Mesothelial cell of epicardium (in vitro differentiated cells): Measurements from ENCODE around the gene KANK3. TPM values are rescaled to one million over a fixed set of nuclear protein-coding genes. Genes with fewer than 3 reads are reported as not detected.

ENCODE experiments used
- DNase-seq, 2 experiments: peaks; one replicate each; pipeline ENCODE4 v3.0.0; 2021; ENCODE audit warnings: low spot score in 2 of 2; ENCODE audit not compliant: unreplicated experiment in 2 of 2
- H3K27ac Mint-ChIP-seq: 2 replicates; pipeline ENCODE4 v1.8.0; 2021; ENCODE audit warnings: mixed read lengths
- H3K27me3 Mint-ChIP-seq: 2 replicates; pipeline ENCODE4 v1.8.0; 2021; ENCODE audit warnings: low read depth, mixed read lengths
- H3K36me3 Mint-ChIP-seq: 2 replicates; pipeline ENCODE4 v1.8.0; 2021; ENCODE audit warnings: mixed read lengths
- H3K4me1 Mint-ChIP-seq: 2 replicates; pipeline ENCODE4 v1.8.0; 2021; ENCODE audit warnings: mixed read lengths
- H3K4me3 Mint-ChIP-seq: 2 replicates; pipeline ENCODE4 v1.8.0; 2021; ENCODE audit warnings: mild to moderate bottlenecking, moderate library complexity, mixed read lengths
- H3K9me3 Mint-ChIP-seq: 2 replicates; pipeline ENCODE4 v1.8.0; 2021; ENCODE audit warnings: mixed read lengths
- total RNA-seq: library from RNA; stranded (reverse); gene quantifications from 3 replicates; pipeline ENCODE4 v1.2.1, GENCODE V29; 2021
- TF ChIP-seq, protein P1 (sequence below): fragments of 200-600 bp; sonication (generic); IDR thresholded peaks from one replicate; pipeline ENCODE4 v1.5.0; 2021; ENCODE audit warnings: antibody characterized with exemption; ENCODE audit not compliant: unreplicated experiment

The KANK3 gene
- total RNA-seq, 1 donor from 2014 or later, result 2.3 TPM

DNA sequence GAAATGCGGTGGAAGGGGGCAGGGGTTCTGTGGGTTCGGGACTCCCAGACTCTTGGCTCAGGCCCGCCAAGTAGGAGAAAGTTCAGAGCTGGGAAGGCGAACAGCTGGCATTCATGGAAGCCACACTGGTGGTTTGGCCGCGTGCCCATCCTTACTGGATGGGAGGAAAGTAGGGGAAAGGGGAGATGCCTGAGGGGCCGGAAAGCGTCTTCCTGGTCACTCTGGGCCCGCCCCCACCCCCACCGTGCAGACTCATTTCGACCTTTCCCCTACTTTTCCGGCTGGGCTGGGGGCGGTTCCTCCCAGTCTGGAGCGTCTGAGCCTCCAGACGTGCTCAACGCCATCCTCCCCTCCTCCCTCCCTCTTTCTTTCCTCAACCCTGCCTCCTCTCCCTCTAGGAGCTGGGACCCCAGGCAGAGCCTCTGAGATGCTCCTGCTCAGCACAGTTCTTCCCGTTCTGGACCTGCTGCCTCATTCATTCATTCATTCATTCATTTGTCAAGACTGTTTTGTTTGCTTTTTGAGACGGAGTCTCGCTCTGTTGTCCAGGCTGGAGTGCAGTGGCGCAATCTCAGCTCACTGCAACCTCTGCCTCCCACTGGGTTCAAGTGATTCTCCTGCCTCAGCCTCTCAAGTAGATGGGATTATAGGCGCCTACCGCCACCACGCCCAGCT lies 24.4 kb upstream of the KANK3 start:
- TF ChIP-seq, protein P1, sequence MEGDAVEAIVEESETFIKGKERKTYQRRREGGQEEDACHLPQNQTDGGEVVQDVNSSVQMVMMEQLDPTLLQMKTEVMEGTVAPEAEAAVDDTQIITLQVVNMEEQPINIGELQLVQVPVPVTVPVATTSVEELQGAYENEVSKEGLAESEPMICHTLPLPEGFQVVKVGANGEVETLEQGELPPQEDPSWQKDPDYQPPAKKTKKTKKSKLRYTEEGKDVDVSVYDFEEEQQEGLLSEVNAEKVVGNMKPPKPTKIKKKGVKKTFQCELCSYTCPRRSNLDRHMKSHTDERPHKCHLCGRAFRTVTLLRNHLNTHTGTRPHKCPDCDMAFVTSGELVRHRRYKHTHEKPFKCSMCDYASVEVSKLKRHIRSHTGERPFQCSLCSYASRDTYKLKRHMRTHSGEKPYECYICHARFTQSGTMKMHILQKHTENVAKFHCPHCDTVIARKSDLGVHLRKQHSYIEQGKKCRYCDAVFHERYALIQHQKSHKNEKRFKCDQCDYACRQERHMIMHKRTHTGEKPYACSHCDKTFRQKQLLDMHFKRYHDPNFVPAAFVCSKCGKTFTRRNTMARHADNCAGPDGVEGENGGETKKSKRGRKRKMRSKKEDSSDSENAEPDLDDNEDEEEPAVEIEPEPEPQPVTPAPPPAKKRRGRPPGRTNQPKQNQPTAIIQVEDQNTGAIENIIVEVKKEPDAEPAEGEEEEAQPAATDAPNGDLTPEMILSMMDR, result no peak
- Mint-ChIP-seq H3K9me3 (no peaks in the 10 kb centered on the region), H3K27me3 (peaks cover 42% of the 10 kb centered on the region), H3K36me3 (peaks cover 2% of the 10 kb centered on the region), H3K4me1 (peaks cover 25% of the 10 kb centered on the region), H3K4me3 (peak overlapping the region; percentile 30), H3K27ac (peak overlapping the region; percentile 76)
- DNase-seq, result peak; percentile 71 to 78

DNA sequence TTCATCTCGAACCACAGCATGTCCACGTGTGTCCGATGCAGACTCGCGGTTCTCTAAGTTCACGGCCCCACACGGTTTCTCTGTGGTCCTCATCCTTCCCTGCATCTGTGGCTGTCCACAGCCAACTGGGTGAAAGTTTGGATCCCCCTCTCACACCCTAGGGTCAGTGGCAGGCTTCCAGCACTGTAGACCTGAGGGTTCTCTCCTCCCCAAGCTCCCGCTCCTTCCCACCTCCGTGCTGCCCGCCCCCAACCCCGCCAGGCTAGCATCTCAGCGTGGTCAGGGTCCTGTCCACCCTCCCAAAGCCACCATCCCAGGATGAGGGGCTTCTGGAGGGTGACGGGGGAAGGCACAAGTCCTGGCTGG lies 23.9 kb upstream of the KANK3 start:
- Mint-ChIP-seq H3K27me3 (peaks cover 47% of the 10 kb centered on the region), H3K36me3 (peaks cover 2% of the 10 kb centered on the region), H3K9me3 (no peaks in the 10 kb centered on the region), H3K27ac (peak overlapping the region; percentile 76), H3K4me3 (no peak overlapping the region), H3K4me1 (peaks cover 30% of the 10 kb centered on the region)
- peak in 1 of 2 experiments; percentile 23 for DNase-seq
- TF ChIP-seq, protein P1, result no peak

DNA sequence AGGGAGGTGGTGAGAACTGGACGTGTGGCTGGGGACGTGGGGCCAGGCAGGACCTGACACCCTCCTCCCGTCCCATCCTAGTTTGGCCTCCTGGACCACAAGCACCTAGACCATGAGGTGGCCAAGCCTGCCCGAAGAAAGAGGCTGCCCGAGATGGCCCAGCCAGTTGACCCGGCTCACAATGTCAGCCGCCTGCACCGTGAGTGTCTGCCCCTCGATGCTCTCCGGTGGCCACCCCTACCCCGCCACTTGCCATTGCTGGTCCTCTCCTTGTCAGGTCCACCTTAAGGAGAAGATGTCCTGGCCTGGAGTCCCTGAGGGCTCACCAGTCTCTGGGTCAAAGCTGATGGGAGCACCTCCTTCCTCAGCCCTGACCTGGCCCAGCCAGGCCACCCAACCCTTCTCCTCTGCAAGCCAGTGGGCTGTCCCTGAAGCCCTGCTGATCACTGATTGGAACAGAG lies 23.1 kb upstream of the KANK3 start:
- H3K27me3 Mint-ChIP-seq, result peaks cover 51% of the 10 kb centered on the region
- peaks cover 2% of the 10 kb centered on the region for H3K36me3 Mint-ChIP-seq
- TF ChIP-seq, protein P1, result no peak
- H3K27ac Mint-ChIP-seq, result no peak overlapping the region
- no peaks in the 10 kb centered on the region for H3K9me3 Mint-ChIP-seq
- peaks cover 34% of the 10 kb centered on the region for H3K4me1 Mint-ChIP-seq
- no peak overlapping the region for H3K4me3 Mint-ChIP-seq
- no peak for DNase-seq

DNA sequence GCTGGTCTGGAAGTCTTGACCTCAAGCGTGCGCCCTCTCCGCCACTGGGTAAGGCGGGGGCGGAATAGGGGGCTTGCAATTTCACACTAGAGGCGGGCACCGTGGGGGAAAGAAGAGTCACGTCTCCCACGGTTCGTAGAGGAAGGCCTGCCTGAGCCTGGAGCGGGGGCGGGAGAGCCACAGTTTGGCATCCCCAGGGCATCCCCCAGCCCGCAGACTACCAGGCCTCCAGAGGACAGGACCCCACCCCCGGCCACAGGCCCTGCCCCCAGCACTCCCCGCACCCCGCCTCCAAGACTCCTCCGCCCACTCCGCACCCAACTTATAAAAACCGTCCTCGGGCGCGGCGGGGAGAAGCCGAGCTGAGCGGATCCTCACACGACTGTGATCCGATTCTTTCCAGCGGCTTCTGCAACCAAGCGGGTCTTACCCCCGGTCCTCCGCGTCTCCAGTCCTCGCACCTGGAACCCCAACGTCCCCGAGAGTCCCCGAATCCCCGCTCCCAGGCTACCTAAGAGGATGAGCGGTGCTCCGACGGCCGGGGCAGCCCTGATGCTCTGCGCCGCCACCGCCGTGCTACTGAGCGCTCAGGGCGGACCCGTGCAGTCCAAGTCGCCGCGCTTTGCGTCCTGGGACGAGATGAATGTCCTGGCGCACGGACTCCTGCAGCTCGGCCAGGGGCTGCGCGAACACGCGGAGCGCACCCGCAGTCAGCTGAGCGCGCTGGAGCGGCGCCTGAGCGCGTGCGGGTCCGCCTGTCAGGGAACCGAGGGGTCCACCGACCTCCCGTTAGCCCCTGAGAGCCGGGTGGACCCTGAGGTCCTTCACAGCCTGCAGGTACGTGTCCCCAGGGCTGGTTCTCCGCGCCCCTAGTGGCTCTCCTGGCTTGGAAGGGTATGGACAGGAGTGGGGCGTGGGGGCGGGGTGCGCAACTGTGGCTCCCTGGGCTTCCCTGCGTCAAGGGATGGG lies 21.0 kb upstream of the KANK3 start, which contains the start of gene ANGPTL4:
TSS of gene ANGPTL4 (plus strand) at position 353 of the 969 bp plus-strand sequence. CDS start at position 520, 167 bp downstream.
- Mint-ChIP-seq H3K4me1 (peaks cover 34% of the 10 kb centered on the region), H3K27ac (peak within 1 kb of the TSS; percentile 83), H3K9me3 (no peaks in the 10 kb centered on the region), H3K36me3 (peaks cover 2% of the 10 kb centered on the region), H3K4me3 (peak within 1 kb of the TSS; percentile 72), H3K27me3 (peaks cover 51% of the 10 kb centered on the region)
- peak; percentile 31 to 60 for DNase-seq
- TF ChIP-seq, protein P1, result no peak

DNA sequence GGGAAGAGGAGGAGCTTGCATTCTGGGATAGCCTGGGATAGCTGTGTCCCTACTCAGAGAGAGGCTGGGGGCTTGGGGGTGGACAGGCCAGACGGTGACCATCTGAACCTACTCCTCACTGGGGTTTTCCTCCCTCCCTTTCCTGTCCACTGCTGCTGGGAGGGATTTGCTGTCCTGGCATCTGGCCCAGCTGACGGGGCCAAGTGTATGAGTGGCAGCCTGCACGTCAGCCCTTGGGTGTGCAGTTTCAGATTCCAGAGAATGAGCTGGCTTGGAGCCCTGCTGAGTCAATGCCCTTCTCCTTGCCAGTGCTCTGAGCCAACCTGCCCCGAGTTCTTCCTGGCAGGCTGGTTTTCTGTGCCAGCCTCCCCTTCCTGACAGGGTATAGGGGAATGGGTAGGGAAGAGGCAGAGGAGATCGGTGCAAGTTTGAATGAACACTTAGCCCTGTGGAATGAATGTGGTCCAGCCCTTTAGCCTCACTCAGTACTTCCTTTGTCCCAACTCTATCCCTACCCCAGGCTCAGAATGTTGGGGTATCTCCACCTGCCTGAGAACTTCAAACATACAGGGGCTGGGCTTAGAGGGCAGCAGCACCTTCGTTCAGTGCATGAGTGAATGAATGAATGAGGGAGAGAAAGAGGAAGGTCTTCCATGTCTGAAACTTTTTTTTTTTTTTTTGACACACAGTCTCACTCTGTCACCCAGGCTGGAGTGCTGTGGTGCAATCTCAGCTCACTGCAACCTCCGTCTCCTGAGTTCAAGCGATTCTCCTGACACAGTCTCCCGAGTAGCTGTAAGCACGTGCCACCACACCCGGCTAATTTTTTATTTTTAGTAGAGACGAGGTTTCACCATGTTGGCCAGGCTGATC lies 19.1 kb upstream of the KANK3 start:
- Mint-ChIP-seq H3K36me3 (peaks cover 2% of the 10 kb centered on the region), H3K9me3 (no peaks in the 10 kb centered on the region), H3K27ac (peak overlapping the region; percentile 62), H3K27me3 (peaks cover 50% of the 10 kb centered on the region), H3K4me1 (peaks cover 27% of the 10 kb centered on the region), H3K4me3 (peak overlapping the region; percentile 38)
- peak; percentile 28 to 71 for DNase-seq
- TF ChIP-seq, protein P1, result no peak
